HCT116 (cell line): Measurements from ENCODE around the gene TAF1L. TPM values are rescaled to one million over a fixed set of nuclear protein-coding genes. Genes with fewer than 3 reads are reported as not detected.
A peak's percentile ranks its signal among the peaks of the same experiment; 100 is the strongest.

Experiments
- ATAC-seq: fragments of 200-7000 bp; cut with Tn5 transposase; 2 replicates; pipeline ENCODE4 v1.9.1; 2020; ENCODE audit warnings: mild to moderate bottlenecking, moderate library complexity
- BruUV-seq: library from RNA; stranded (reverse); fragments of 400-500 nt; replicated peaks from 2 replicates; lab custom pipeline; 2021; lab: Mats Ljungman, UMichigan
- CTCF ChIA-PET: fragments of 300-600 bp; sonication (Branson Sonifier 250); formaldehyde crosslinking; loops from one replicate; lab custom pipeline; 2021; ENCODE audit warnings: antibody characterized with exemption; lab: Charles Lee
- POLR2A ChIA-PET: fragments of 300-600, 350-600 bp; sonication (Branson Sonifier 250); formaldehyde crosslinking; loops from one replicate; lab custom pipeline; 2021; ENCODE audit warnings: antibody characterized with exemption; lab: Charles Lee
- RAD21 ChIA-PET, 2 experiments: fragments of 300-600 bp; sonication (Branson Sonifier 250); formaldehyde crosslinking; loops; one replicate each; lab custom pipeline; 2023; ENCODE audit warnings: low total read pairs in 2 of 2; ENCODE audit not compliant: uncharacterized antibody in 2 of 2, unreplicated experiment in 2 of 2, low non-redundant PET in 1 of 2; lab: Charles Lee
- DNase-seq: peaks from one replicate; pipeline ENCODE4 v3.0.0-alpha.2; 2010; ENCODE audit warnings: low read depth, low spot score
- H2AFZ ChIP-seq: fragments of 200-600 bp; shearing (Covaris generic), sonication (generic); 2 replicates; pipeline ENCODE4 v1.6.1; 2017; ENCODE audit warnings: low read depth, mixed run types, mixed read lengths, antibody characterized with exemption, low read length; ENCODE audit not compliant: poor library complexity, severe bottlenecking
- H3K27ac ChIP-seq: 2 replicates; pipeline ENCODE4 v1.5.1; 2012; ENCODE audit warnings: low read depth, low read length
- H3K27me3 ChIP-seq: fragments of 200-600 bp; sonication (generic); 2 replicates; pipeline ENCODE4 v1.6.1; 2016; ENCODE audit warnings: mixed run types, low read length, mixed read lengths; ENCODE audit not compliant: insufficient read depth
- H3K36me3 ChIP-seq, 2 experiments: fragments of 200-500 bp in 1 of 2; fragments of 200-600 bp in 1 of 2; sonication (Bioruptor generic) in 1 of 2; sonication (generic) in 1 of 2; 2 replicates each; pipeline versions ENCODE4 v1.5.1 to v1.6.1; 2014 to 2016; ENCODE audit warnings: low read length in 2 of 2, inconsistent platforms in 1 of 2, mixed read lengths in 1 of 2, mixed run types in 1 of 2; ENCODE audit not compliant: insufficient read depth in 2 of 2, control insufficient read depth in 1 of 2
- H3K4me1 ChIP-seq, 2 experiments: fragments of 200-600 bp in 1 of 2; sonication (generic) in 1 of 2; 2 replicates each; pipeline versions ENCODE4 v1.5.1 to v1.6.1; 2012 to 2017; ENCODE audit warnings: low read length in 2 of 2, inconsistent platforms in 1 of 2, mild to moderate bottlenecking in 1 of 2, mixed read lengths in 1 of 2, mixed run types in 1 of 2, moderate library complexity in 1 of 2; ENCODE audit not compliant: insufficient read depth in 2 of 2, control insufficient read depth in 1 of 2
- H3K4me2 ChIP-seq: fragments of 200-600 bp; sonication (generic); 2 replicates; pipeline ENCODE4 v1.6.1; 2017; ENCODE audit warnings: mixed run types, low read length, mixed read lengths
- H3K4me3 ChIP-seq, 2 experiments: fragments of 200-600 bp in 1 of 2; sonication (generic) in 1 of 2; replicated peaks in 1 of 2; 2 replicates each; pipeline ENCODE4 v1.5.1; 2011 to 2016; ENCODE audit warnings: low read length in 2 of 2, control low read depth in 1 of 2, low read depth in 1 of 2, mild to moderate bottlenecking in 1 of 2, mixed read lengths in 1 of 2, mixed run types in 1 of 2
- H3K79me2 ChIP-seq: fragments of 200-600 bp; sonication (generic); 2 replicates; pipeline ENCODE4 v1.6.1; 2017; ENCODE audit warnings: mild to moderate bottlenecking, mixed run types, low read length, moderate library complexity, mixed read lengths; ENCODE audit not compliant: insufficient read depth
- H3K9ac ChIP-seq: fragments of 200-600 bp; sonication (generic); 2 replicates; pipeline ENCODE4 v1.6.1; 2016; ENCODE audit warnings: low read length, mixed read lengths
- H3K9me2 ChIP-seq: fragments of 200-600 bp; sonication (generic), shearing (Covaris generic); 2 replicates; pipeline ENCODE4 v1.6.1; 2017; ENCODE audit warnings: mixed run types, mild to moderate bottlenecking, moderate library complexity; ENCODE audit not compliant: insufficient read depth
- H3K9me3 ChIP-seq, 2 experiments: fragments of 200-500 bp in 1 of 2; fragments of 200-600 bp in 1 of 2; sonication (Bioruptor generic) in 1 of 2; sonication (generic) in 1 of 2; 2 replicates each; pipeline ENCODE4 v1.6.1; 2014 to 2017; ENCODE audit warnings: low read length in 2 of 2, mixed read lengths in 2 of 2, inconsistent platforms in 1 of 2, low read depth in 1 of 2, mild to moderate bottlenecking in 1 of 2, mixed run types in 1 of 2, moderate library complexity in 1 of 2; ENCODE audit not compliant: control insufficient read depth in 1 of 2, insufficient read depth in 1 of 2
- H4K20me1 ChIP-seq: fragments of 200-600 bp; sonication (generic), shearing (Covaris generic); 2 replicates; pipeline ENCODE4 v1.6.1; 2017; ENCODE audit warnings: mixed run types, mild to moderate bottlenecking, moderate library complexity; ENCODE audit not compliant: insufficient read depth
- CTCF ChIP-seq, 3 experiments: fragments of 200-600 bp in 1 of 3; sonication (generic) in 1 of 3; IDR thresholded peaks in 2 of 3; conservative IDR thresholded peaks in 1 of 3; 2 replicates each; pipeline ENCODE4 v1.5.1; 2012 to 2017; ENCODE audit warnings: low read depth in 2 of 3, low read length in 2 of 3, antibody characterized with exemption in 1 of 3, borderline replicate concordance in 1 of 3, control low read depth in 1 of 3, mild to moderate bottlenecking in 1 of 3, mixed read lengths in 1 of 3, mixed run types in 1 of 3, moderate library complexity in 1 of 3; ENCODE audit not compliant: insufficient read depth in 1 of 3
- RAD21 ChIP-seq: IDR thresholded peaks from 2 replicates; pipeline ENCODE4 v1.6.1; 2012; ENCODE audit warnings: low read depth, mild to moderate bottlenecking
- ZFX ChIP-seq: fragments of 450-650 bp; IDR thresholded peaks from 2 replicates; pipeline ENCODE4 v1.6.1; 2017
- intact Hi-C: fragments of 100-400 bp; cut with micrococcal nuclease; formaldehyde crosslinking; loops from 2 replicates; pipeline ENCODE4 v1.10.0; 2022
- total RNA-seq: library from RNA; stranded (reverse); gene quantifications from one replicate; pipeline ENCODE4 v1.2.1, GENCODE V29; 2021; ENCODE audit not compliant: unreplicated experiment

The TAF1L gene
- total RNA-seq, 1 experiment from 2014 or later, result not detected

- H3K9ac ChIP-seq, result no peak overlapping the region
- ChIA-PET RAD21 (interaction anchor here (0.9 to 4.0 kb wide), 5 partner anchors 199 to 387 kb away, joined by 3 to 38 read pairs (median 9); no protein-coding TSS in a partner anchor), POLR2A (interaction anchor here (1.2 to 3.7 kb wide), 3 partner anchors 29 to 442 kb away, joined by 3 to 24 read pairs (median 3); partner anchors contain the start of genes SMIM27 and TOPORS), CTCF (interaction anchor here (0.8 to 13.3 kb wide), 24 partner anchors 9 to 644 kb away, joined by 3 to 553 read pairs (median 5); partner anchors contain the start of genes ACO1, APTX, DNAJA1 and NDUFB6)
- no peaks in the 10 kb centered on the region for H3K36me3 ChIP-seq
- DNase-seq, result peak; percentile 71
- no peak overlapping the region for H3K4me3 ChIP-seq
- BruUV-seq, result no TSS peak
- intact Hi-C loops, result loop anchor here (1.0 to 10.0 kb wide), 4 partner anchors 121 to 643 kb away; no protein-coding TSS in a partner anchor
- no peak overlapping the region for H3K4me2 ChIP-seq
- H4K20me1 ChIP-seq, result no peaks in the 10 kb centered on the region
- no peak overlapping the region for H2AFZ ChIP-seq
- H3K9me3 ChIP-seq, result no peaks in the 10 kb centered on the region
- TF ChIP-seq ZFX (no peak), RAD21 (peak; percentile 79), CTCF (IDR thresholded peaks at IDR 0.05 in 2 of 3, conservative IDR thresholded peaks at IDR 0.05 in 1 of 3; ENCODE audit: borderline replicate concordance in 1 of 3, insufficient read depth in 1 of 3, low read depth in 2 of 3, low read length in 2 of 3) (peak; percentile 64 to 83 (median 72))
- no peaks in the 10 kb centered on the region for H3K4me1 ChIP-seq
- H3K79me2 ChIP-seq, result no peaks in the 10 kb centered on the region
- H3K9me2 ChIP-seq, result no peaks in the 10 kb centered on the region
- ATAC-seq, result peak; percentile 88
- H3K27ac ChIP-seq, result no peak overlapping the region
- no peaks in the 10 kb centered on the region for H3K27me3 ChIP-seq
These were observed 53.8 kb downstream of the TAF1L start for GRCh38 chr9:32581512-32582143.
